Fibroblast of lung (primary cell): ENCODE measurements around the gene B3GNT9. TPM values are rescaled to one million over a fixed set of nuclear protein-coding genes. Genes with fewer than 3 reads are reported as not detected.

Experiments used
- DNase-seq, 2 donors: peaks; one replicate each; pipeline versions ENCODE4 v3.0.0 to v3.0.0-alpha.2; 2010; ENCODE audit warnings: low read depth in 2 of 2
- H2AFZ ChIP-seq: 2 replicates; pipeline ENCODE4 v1.5.1; 2012; ENCODE audit warnings: low read length, control low read depth, inconsistent platforms
- H3K27ac ChIP-seq: 2 replicates; pipeline ENCODE4 v1.5.1; 2011; ENCODE audit warnings: low read length, control low read depth; ENCODE audit not compliant: insufficient read depth
- H3K27me3 ChIP-seq: 2 replicates; pipeline ENCODE4 v1.5.1; 2011; ENCODE audit warnings: mild to moderate bottlenecking, low read length; ENCODE audit not compliant: control insufficient read depth, insufficient read depth
- H3K36me3 ChIP-seq: 2 replicates; pipeline ENCODE4 v1.5.1; 2011; ENCODE audit warnings: low read length; ENCODE audit not compliant: control insufficient read depth, insufficient read depth
- H3K4me1 ChIP-seq: 2 replicates; pipeline ENCODE4 v1.5.1; 2011; ENCODE audit warnings: low read length; ENCODE audit not compliant: control insufficient read depth, insufficient read depth; ENCODE audit errors: extremely low read depth
- H3K4me2 ChIP-seq: 2 replicates; pipeline ENCODE4 v1.5.1; 2011; ENCODE audit warnings: low read length, control low read depth; ENCODE audit not compliant: insufficient read depth; ENCODE audit errors: extremely low read depth
- H3K4me3 ChIP-seq, 4 experiments: fragments of 200-600 bp in 1 of 4; sonication (generic) in 1 of 4; replicated peaks in 1 of 4; 2 replicates each; pipeline ENCODE4 v1.5.1; 2011 to 2016; ENCODE audit warnings: low read length in 4 of 4, low read depth in 3 of 4, mild to moderate bottlenecking in 3 of 4, control low read depth in 2 of 4, inconsistent platforms in 1 of 4, mixed read lengths in 1 of 4; ENCODE audit not compliant: insufficient read depth in 1 of 4; ENCODE audit errors: control extremely low read depth in 1 of 4
- H3K79me2 ChIP-seq: 2 replicates; pipeline ENCODE4 v1.5.1; 2012; ENCODE audit warnings: mild to moderate bottlenecking, low read length, inconsistent platforms; ENCODE audit not compliant: control insufficient read depth, insufficient read depth
- H3K9ac ChIP-seq: 2 replicates; pipeline ENCODE4 v1.5.1; 2011; ENCODE audit warnings: mild to moderate bottlenecking, low read length, control low read depth; ENCODE audit not compliant: insufficient read depth
- H3K9me3 ChIP-seq: 2 replicates; pipeline ENCODE4 v1.5.1; 2012; ENCODE audit warnings: low read depth, low read length; ENCODE audit not compliant: control insufficient read depth, insufficient read depth
- H4K20me1 ChIP-seq: 2 replicates; pipeline ENCODE4 v1.5.1; 2011; ENCODE audit warnings: low read length; ENCODE audit not compliant: control insufficient read depth, insufficient read depth; ENCODE audit errors: extremely low read depth
- EZH2 ChIP-seq: IDR thresholded peaks from 2 replicates; pipeline ENCODE4 v1.5.1; 2012; ENCODE audit warnings: low read length, control low read depth, mild to moderate bottlenecking; ENCODE audit errors: missing control alignments
- polyA plus RNA-seq, 2 donors: library from polyadenylated mRNA; depleted of rRNA in 1 of 2; stranded (reverse) in 1 of 2; unstranded in 1 of 2; fragments of >200 nt; gene quantifications; 2 replicates each; pipeline ENCODE4 v1.2.1, GENCODE V29; 2011 to 2012; ENCODE audit warnings: missing spikeins in 1 of 2
- total RNA-seq: library from RNA; depleted of rRNA; stranded (reverse); fragments of >200 nt; gene quantifications from 2 replicates; pipeline ENCODE4 v1.2.1, GENCODE V29; 2014
- TF ChIP-seq, protein P1 (sequence below), 2 donors: IDR thresholded peaks in 1 of 2; conservative IDR thresholded peaks in 1 of 2; 1 replicate in 1 of 2; 2 replicates in 1 of 2; pipeline ENCODE4 v1.5.1; 2011 to 2012; ENCODE audit warnings: low read length in 2 of 2, control low read depth in 1 of 2, inconsistent platforms in 1 of 2, low read depth in 1 of 2, mild to moderate bottlenecking in 1 of 2

B3GNT9 gene
- total and polyA plus RNA-seq, 2 donors (not counting 1 experiment from before 2014, with no cell fraction given) = 29.6 to 34.7 TPM

DNA sequence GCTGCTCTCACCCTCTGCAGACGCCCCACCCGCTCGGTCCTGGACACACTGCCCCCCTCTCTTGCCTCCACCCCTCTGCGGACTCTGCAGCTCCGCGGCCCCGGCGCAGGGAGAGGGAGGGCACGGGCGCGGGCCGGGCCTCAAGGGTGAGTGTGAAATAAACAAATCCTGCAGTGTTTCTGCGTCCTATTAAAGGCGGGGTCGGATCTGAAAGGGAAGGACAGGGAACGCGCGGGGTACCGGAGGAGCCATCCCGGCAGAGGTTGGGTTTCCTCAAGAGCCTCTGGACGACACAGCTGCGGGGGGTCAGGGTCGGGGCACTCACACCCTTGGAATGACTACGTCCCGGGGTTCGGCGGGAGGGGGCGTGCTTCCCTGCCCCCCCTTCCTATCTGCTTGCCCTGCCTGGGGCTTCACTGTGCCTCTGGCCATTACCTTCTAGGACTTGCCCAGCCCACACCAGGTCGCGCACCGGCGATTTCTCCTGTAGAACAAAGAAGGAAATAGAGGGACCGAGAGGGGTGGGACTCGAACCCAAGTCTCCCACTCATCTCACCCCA is 13.3 kb upstream of the B3GNT9 start:
- Histone ChIP-seq H3K4me1 (peaks cover 8% of the 10 kb centered on the region), H3K79me2 (no peaks in the 10 kb centered on the region), H3K27me3 (peaks cover 2% of the 10 kb centered on the region), H3K4me3 (peak overlapping the region; percentile 19 to 47 (median 22)), H3K9me3 (no peaks in the 10 kb centered on the region), H4K20me1 (no peaks in the 10 kb centered on the region), H2AFZ (no peak overlapping the region), H3K4me2 (peak overlapping the region; percentile 93), H3K36me3 (peaks cover 3% of the 10 kb centered on the region), H3K27ac (no peak overlapping the region), H3K9ac (no peak overlapping the region)
- peak in 1 of 2 donors; percentile 57 for DNase-seq
- TF ChIP-seq, protein P1, sequence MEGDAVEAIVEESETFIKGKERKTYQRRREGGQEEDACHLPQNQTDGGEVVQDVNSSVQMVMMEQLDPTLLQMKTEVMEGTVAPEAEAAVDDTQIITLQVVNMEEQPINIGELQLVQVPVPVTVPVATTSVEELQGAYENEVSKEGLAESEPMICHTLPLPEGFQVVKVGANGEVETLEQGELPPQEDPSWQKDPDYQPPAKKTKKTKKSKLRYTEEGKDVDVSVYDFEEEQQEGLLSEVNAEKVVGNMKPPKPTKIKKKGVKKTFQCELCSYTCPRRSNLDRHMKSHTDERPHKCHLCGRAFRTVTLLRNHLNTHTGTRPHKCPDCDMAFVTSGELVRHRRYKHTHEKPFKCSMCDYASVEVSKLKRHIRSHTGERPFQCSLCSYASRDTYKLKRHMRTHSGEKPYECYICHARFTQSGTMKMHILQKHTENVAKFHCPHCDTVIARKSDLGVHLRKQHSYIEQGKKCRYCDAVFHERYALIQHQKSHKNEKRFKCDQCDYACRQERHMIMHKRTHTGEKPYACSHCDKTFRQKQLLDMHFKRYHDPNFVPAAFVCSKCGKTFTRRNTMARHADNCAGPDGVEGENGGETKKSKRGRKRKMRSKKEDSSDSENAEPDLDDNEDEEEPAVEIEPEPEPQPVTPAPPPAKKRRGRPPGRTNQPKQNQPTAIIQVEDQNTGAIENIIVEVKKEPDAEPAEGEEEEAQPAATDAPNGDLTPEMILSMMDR (conservative IDR thresholded peaks at IDR 0.05 in 1 of 2, IDR thresholded peaks at IDR 0.05 in 1 of 2; ENCODE audit: low read depth in 1 of 2, low read length in 2 of 2) = no peak
- no peak for TF ChIP-seq EZH2

DNA sequence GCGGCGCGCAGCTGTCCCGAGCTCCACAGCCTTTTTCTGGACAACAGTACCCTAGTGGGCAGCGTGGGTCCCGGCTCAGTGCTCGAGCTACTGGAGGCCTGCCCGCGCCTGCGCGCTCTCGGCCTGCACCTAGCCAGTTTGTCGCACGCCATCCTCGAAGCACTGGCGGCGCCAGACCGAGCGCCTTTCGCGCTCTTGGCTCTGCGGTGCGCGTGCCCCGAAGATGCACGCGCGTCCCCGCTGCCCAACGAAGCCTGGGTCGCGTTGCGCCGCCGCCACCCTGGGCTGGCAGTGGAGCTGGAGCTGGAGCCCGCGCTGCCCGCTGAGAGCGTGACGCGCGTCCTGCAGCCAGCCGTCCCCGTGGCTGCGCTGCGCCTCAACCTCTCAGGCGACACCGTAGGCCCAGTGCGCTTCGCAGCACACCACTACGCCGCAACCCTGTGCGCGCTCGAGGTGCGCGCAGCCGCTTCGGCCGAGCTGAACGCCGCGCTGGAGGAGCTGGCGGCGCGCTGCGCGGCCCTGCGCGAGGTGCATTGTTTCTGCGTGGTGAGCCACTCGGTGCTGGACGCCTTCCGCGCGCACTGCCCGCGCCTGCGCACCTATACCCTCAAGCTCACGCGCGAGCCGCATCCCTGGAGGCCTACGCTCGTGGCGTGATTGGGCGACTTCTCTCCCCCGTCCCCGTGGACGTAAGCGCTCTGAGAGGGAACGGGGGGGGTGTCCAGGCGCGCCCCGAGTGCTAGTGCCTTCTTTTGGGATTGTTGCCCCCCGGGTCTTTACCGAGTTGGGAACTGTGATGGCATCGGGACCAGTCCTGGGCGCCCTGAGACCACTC is 12.6 kb upstream of the B3GNT9 start:
- Histone ChIP-seq H3K4me2 (peak overlapping the region; percentile 93), H3K79me2 (no peaks in the 10 kb centered on the region), H4K20me1 (no peaks in the 10 kb centered on the region), H3K9ac (no peak overlapping the region), H3K27ac (no peak overlapping the region), H2AFZ (peak overlapping the region; percentile 49), H3K36me3 (peaks cover 3% of the 10 kb centered on the region), H3K9me3 (no peaks in the 10 kb centered on the region), H3K4me1 (peaks cover 8% of the 10 kb centered on the region), H3K27me3 (peaks cover 2% of the 10 kb centered on the region), H3K4me3 (peak overlapping the region; percentile 19 to 47 (median 22))
- peak; percentile 10 for TF ChIP-seq EZH2
- TF ChIP-seq, protein P1 (conservative IDR thresholded peaks at IDR 0.05 in 1 of 2, IDR thresholded peaks at IDR 0.05 in 1 of 2; ENCODE audit: low read depth in 1 of 2, low read length in 2 of 2) = no peak
- peak; percentile 49 to 56 for DNase-seq

DNA sequence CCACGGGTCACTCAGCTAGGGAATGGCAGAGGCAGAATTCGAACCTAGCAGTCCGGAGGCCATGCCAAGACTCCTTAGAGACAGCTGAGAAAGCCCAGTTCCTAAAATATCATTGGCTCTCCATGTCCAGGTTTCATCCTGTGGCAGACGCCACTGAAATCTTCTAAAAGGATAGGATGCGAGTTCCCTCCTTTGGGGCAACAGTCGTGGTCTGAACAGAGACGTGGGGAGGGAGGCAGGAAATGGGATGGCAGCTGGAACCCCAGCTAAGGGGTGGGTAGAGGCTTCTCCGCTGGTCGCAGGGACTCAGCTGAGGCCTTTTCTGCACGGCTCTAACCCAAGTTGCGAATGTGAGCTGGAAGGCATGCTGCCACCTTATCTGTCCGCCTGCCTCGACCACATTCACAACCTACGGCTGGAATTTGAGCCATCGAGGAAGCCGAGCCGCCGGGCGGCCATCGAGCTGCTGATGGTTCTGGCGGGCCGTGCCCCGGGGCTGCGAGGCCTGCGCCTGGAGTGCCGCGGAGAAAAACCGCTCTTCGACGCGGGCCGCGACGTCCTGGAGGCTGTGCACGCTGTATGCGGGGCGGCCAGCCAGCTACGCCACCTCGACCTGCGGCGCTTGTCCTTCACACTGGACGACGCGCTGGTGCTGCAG is 11.8 kb upstream of the B3GNT9 start:
- DNase-seq = peak in 1 of 2 donors; percentile 27
- no peak overlapping the region for H2AFZ ChIP-seq
- H3K79me2 ChIP-seq = no peaks in the 10 kb centered on the region
- H3K27ac ChIP-seq = no peak overlapping the region
- H3K9ac ChIP-seq = no peak overlapping the region
- peaks cover 8% of the 10 kb centered on the region for H3K4me1 ChIP-seq
- peaks cover 2% of the 10 kb centered on the region for H3K27me3 ChIP-seq
- TF ChIP-seq EZH2 = peak; percentile 12
- TF ChIP-seq, protein P1 (conservative IDR thresholded peaks at IDR 0.05 in 1 of 2, IDR thresholded peaks at IDR 0.05 in 1 of 2; ENCODE audit: low read depth in 1 of 2, low read length in 2 of 2) = no peak
- peaks cover 3% of the 10 kb centered on the region for H3K36me3 ChIP-seq
- peak overlapping the region; percentile 93 for H3K4me2 ChIP-seq
- H4K20me1 ChIP-seq = no peaks in the 10 kb centered on the region
- no peaks in the 10 kb centered on the region for H3K9me3 ChIP-seq
- H3K4me3 ChIP-seq = no peak overlapping the region
